Measurements from ENCODE around the gene STK38.

GRCh38 chr6:36499918-36500317, 47.4 kb downstream of the STK38 start:
- no peak for TF ChIP-seq CTCF (IDR thresholded peaks at IDR 0.05)
- no peak for TF ChIP-seq POLR2A (IDR thresholded peaks at IDR 0.05)
- no peak for TF ChIP-seq POLR2AphosphoS5 (IDR thresholded peaks at IDR 0.05)

Measured in breast epithelium (tissue), 3 donors.